ENCODE data around the gene SPOCK1.

SPOCK1 gene

GRCh38 chr5:137280656-137281055, 218.5 kb downstream of the SPOCK1 start:
- no peak for TF ChIP-seq CTCF (conservative IDR thresholded peaks at IDR 0.05; ENCODE audit: low read depth, low read length)
- H3K4me1 ChIP-seq (ENCODE audit: low read depth, poor library complexity, severe bottlenecking), result no peaks in the 10 kb centered on the region
- no peaks in the 10 kb centered on the region for H3K36me3 ChIP-seq (ENCODE audit: insufficient read depth)
- no peak overlapping the region for H3K9ac ChIP-seq
- H4K20me1 ChIP-seq (ENCODE audit: insufficient read depth), result no peaks in the 10 kb centered on the region
- no peak overlapping the region for H3K4me2 ChIP-seq
- H3K79me2 ChIP-seq (ENCODE audit: insufficient read depth, low read depth), result no peaks in the 10 kb centered on the region
- no peak overlapping the region for H2AFZ ChIP-seq (ENCODE audit: low read depth)
- no peaks in the 10 kb centered on the region for H3K27me3 ChIP-seq (ENCODE audit: insufficient read depth, low read depth)
- no peak overlapping the region for H3K27ac ChIP-seq
- H3K4me3 ChIP-seq (IDR thresholded peaks at IDR 0.05; ENCODE audit: insufficient read depth, low read depth, low read length), result no peak overlapping the region

- TF ChIP-seq CTCF (conservative IDR thresholded peaks at IDR 0.05; ENCODE audit: low read depth, low read length), result no peak
Observed at GRCh38 chr5:137279521-137280231, 219.4 kb downstream of the SPOCK1 start.

GRCh38 chr5:137278476-137278875, 220.7 kb downstream of the SPOCK1 start:
- Histone ChIP-seq H3K36me3 (ENCODE audit: insufficient read depth) (no peaks in the 10 kb centered on the region), H3K9ac (no peak overlapping the region), H3K4me1 (ENCODE audit: low read depth, poor library complexity, severe bottlenecking) (no peaks in the 10 kb centered on the region), H3K27me3 (ENCODE audit: insufficient read depth, low read depth) (no peaks in the 10 kb centered on the region), H3K79me2 (ENCODE audit: insufficient read depth, low read depth) (no peaks in the 10 kb centered on the region), H3K4me3 (IDR thresholded peaks at IDR 0.05; ENCODE audit: insufficient read depth, low read depth, low read length) (no peak overlapping the region), H4K20me1 (ENCODE audit: insufficient read depth) (no peaks in the 10 kb centered on the region), H2AFZ (ENCODE audit: low read depth) (no peak overlapping the region), H3K4me2 (no peak overlapping the region), H3K27ac (no peak overlapping the region)
- no peak for TF ChIP-seq CTCF (conservative IDR thresholded peaks at IDR 0.05; ENCODE audit: low read depth, low read length)

More at GRCh38 chr5:137279521-137280231, 219.4 kb downstream of the SPOCK1 start:
- H2AFZ ChIP-seq (ENCODE audit: low read depth), result no peak overlapping the region
- H4K20me1 ChIP-seq (ENCODE audit: insufficient read depth), result no peaks in the 10 kb centered on the region
- no peak overlapping the region for H3K4me3 ChIP-seq (IDR thresholded peaks at IDR 0.05; ENCODE audit: insufficient read depth, low read depth, low read length)
- no peaks in the 10 kb centered on the region for H3K79me2 ChIP-seq (ENCODE audit: insufficient read depth, low read depth)
- no peak overlapping the region for H3K4me2 ChIP-seq
- H3K27me3 ChIP-seq (ENCODE audit: insufficient read depth, low read depth), result no peaks in the 10 kb centered on the region
- H3K9ac ChIP-seq, result no peak overlapping the region
- no peaks in the 10 kb centered on the region for H3K36me3 ChIP-seq (ENCODE audit: insufficient read depth)
- no peaks in the 10 kb centered on the region for H3K4me1 ChIP-seq (ENCODE audit: low read depth, poor library complexity, severe bottlenecking)
- H3K27ac ChIP-seq, result no peak overlapping the region

- Histone ChIP-seq H3K4me3 (IDR thresholded peaks at IDR 0.05; ENCODE audit: insufficient read depth, low read depth, low read length) (no peak overlapping the region), H3K27me3 (ENCODE audit: insufficient read depth, low read depth) (no peaks in the 10 kb centered on the region), H3K79me2 (ENCODE audit: insufficient read depth, low read depth) (no peaks in the 10 kb centered on the region), H3K4me2 (no peak overlapping the region), H3K4me1 (ENCODE audit: low read depth, poor library complexity, severe bottlenecking) (no peaks in the 10 kb centered on the region), H3K36me3 (ENCODE audit: insufficient read depth) (no peaks in the 10 kb centered on the region), H2AFZ (ENCODE audit: low read depth) (no peak overlapping the region), H3K9ac (no peak overlapping the region), H3K27ac (no peak overlapping the region), H4K20me1 (ENCODE audit: insufficient read depth) (no peaks in the 10 kb centered on the region)
- no peak for TF ChIP-seq CTCF (conservative IDR thresholded peaks at IDR 0.05; ENCODE audit: low read depth, low read length)
Observed at GRCh38 chr5:137275083-137275482, 224.0 kb downstream of the SPOCK1 start.
